Stomach (tissue), 4 donors: ENCODE measurements around the gene TMTC2.

Experiments
- CTCF ChIP-seq, 7 experiments: fragments of 450-650 bp in 4 of 7; fragments of 200-600 bp in 3 of 7; sonication (generic) in 3 of 7; IDR thresholded peaks; one replicate each; pipeline ENCODE4 v1.5.1; 2016 to 2019; ENCODE audit warnings: antibody characterized with exemption in 7 of 7, control low read depth in 2 of 7, mild to moderate bottlenecking in 1 of 7
- EP300 ChIP-seq: sonication (generic); formaldehyde crosslinking; IDR thresholded peaks from one replicate; pipeline ENCODE4 v1.6.1; 2017; ENCODE audit warnings: antibody characterized with exemption
- POLR2A ChIP-seq, 4 donors: fragments of 450-650 bp; IDR thresholded peaks; one replicate each; pipeline ENCODE4 v1.6.1; 2016; ENCODE audit warnings: antibody characterized with exemption in 4 of 4, control low read depth in 2 of 4, mild to moderate bottlenecking in 1 of 4, moderate library complexity in 1 of 4
- POLR2AphosphoS5 ChIP-seq, 3 donors: sonication (generic); formaldehyde crosslinking; IDR thresholded peaks; one replicate each; pipeline ENCODE4 v1.6.1; 2016; ENCODE audit warnings: antibody characterized with exemption in 3 of 3

- TF ChIP-seq CTCF (IDR thresholded peaks at IDR 0.05) = no peak
- no peak for TF ChIP-seq POLR2A (IDR thresholded peaks at IDR 0.05)
- TF ChIP-seq POLR2AphosphoS5 (IDR thresholded peaks at IDR 0.05) = no peak
- TF ChIP-seq EP300 = no peak
Measured at GRCh38 chr12:82644896-82645295, 41.8 kb upstream of the TMTC2 start.
